HG03039 (cell line): ENCODE results near the gene ZNF165.
A peak's percentile ranks its signal among the peaks of the same experiment; 100 is the strongest.
"Not testable (repeated sequence)": the region's sequence is repeated elsewhere in the genome, so short reads cannot be mapped to it uniquely, and the experiment has no call there.

Experiments
- ATAC-seq: cut with Tn5 transposase; IDR thresholded peaks from one replicate; pipeline ENCODE4 v1.9.1; 2021; ENCODE audit warnings: mild to moderate bottlenecking, moderate library complexity; ENCODE audit not compliant: unreplicated experiment

Gene ZNF165

GRCh38 chr6:28118217-28118616, 37.8 kb downstream of the ZNF165 start:
- ATAC-seq: no peak

GRCh38 chr6:28121876-28122275, 41.5 kb downstream of the ZNF165 start:
- ATAC-seq: no peak

- ATAC-seq: not testable (repeated sequence)
Observed at GRCh38 chr6:28122283-28122682, 41.9 kb downstream of the ZNF165 start.

GRCh38 chr6:28124350-28124970, 44.1 kb downstream of the ZNF165 start, which contains the start of gene ZSCAN16:
ZSCAN16 (plus strand) TSS chr6:28124609; CDS start chr6:28125444, 835 bp downstream.
- ATAC-seq: peak; percentile 94

- no peak for ATAC-seq
Observed at GRCh38 chr6:28124971-28125353, 44.6 kb downstream of the ZNF165 start.

- ATAC-seq: no peak
Observed at GRCh38 chr6:28125401-28125800, 45.0 kb downstream of the ZNF165 start.

- no peak for ATAC-seq
Observed at GRCh38 chr6:28134015-28134414, 53.6 kb downstream of the ZNF165 start.

GRCh38 chr6:28134716-28135115, 54.3 kb downstream of the ZNF165 start:
- ATAC-seq: no peak

- ATAC-seq: no peak
Observed at GRCh38 chr6:28135393-28135792, 55.0 kb downstream of the ZNF165 start.

GRCh38 chr6:28136585-28137504, 56.5 kb downstream of the ZNF165 start:
- ATAC-seq: peak; percentile 63

GRCh38 chr6:28137505-28137981, 57.2 kb downstream of the ZNF165 start:
- ATAC-seq: no peak
